Activated CD4-positive, alpha-beta T cell treated with anti-CD3 and anti-CD28 coated beads, Interleukin-2, amount 50 U/mL, for 16 hours (primary cell): ENCODE measurements around the gene RAB3GAP1.
A peak's percentile ranks its signal among the peaks of the same experiment; 100 is the strongest.
"Not testable (repeated sequence)": the region's sequence is repeated elsewhere in the genome, so short reads cannot be mapped to it uniquely, and the experiment has no call there.

Experiments
- DNase-seq: peaks from one replicate; pipeline ENCODE4 v3.0.0-alpha.2; 2020

RAB3GAP1 gene

GRCh38 chr2:135052042-135052876, at the start of gene RAB3GAP1:
RAB3GAP1 (plus strand) TSS chr2:135052292; CDS start chr2:135052308, 16 bp downstream.
- DNase-seq, result peak; percentile 96

- no peak for DNase-seq
Observed at GRCh38 chr2:135002836-135003235, 49.3 kb upstream of the RAB3GAP1 start.

- peak; percentile 73 for DNase-seq
Observed at GRCh38 chr2:135004005-135004746, 47.9 kb upstream of the RAB3GAP1 start.

- no peak for DNase-seq
Observed at GRCh38 chr2:135005753-135006152, 46.3 kb upstream of the RAB3GAP1 start.

GRCh38 chr2:135009339-135009738, 42.8 kb upstream of the RAB3GAP1 start:
- no peak for DNase-seq

- peak; percentile 32 for DNase-seq
Observed at GRCh38 chr2:135010200-135010942, 41.7 kb upstream of the RAB3GAP1 start.

- no peak for DNase-seq
Observed at GRCh38 chr2:135011633-135012032, 40.5 kb upstream of the RAB3GAP1 start.

GRCh38 chr2:135021618-135022017, 30.5 kb upstream of the RAB3GAP1 start:
- no peak for DNase-seq

- no peak for DNase-seq
Observed at GRCh38 chr2:135022952-135023880, 28.9 kb upstream of the RAB3GAP1 start.

- DNase-seq, result no peak
Observed at GRCh38 chr2:135023886-135024485, 28.1 kb upstream of the RAB3GAP1 start.

- no peak for DNase-seq
Observed at GRCh38 chr2:135029481-135030134, 22.5 kb upstream of the RAB3GAP1 start.

GRCh38 chr2:135030826-135031225, 21.3 kb upstream of the RAB3GAP1 start:
- no peak for DNase-seq

- DNase-seq, result not testable (repeated sequence)
Observed at GRCh38 chr2:135033216-135033615, 18.9 kb upstream of the RAB3GAP1 start.

- no peak for DNase-seq
Observed at GRCh38 chr2:135037831-135038230, 14.3 kb upstream of the RAB3GAP1 start.

- peak; percentile 15 for DNase-seq
Observed at GRCh38 chr2:135043345-135043744, 8.7 kb upstream of the RAB3GAP1 start.

GRCh38 chr2:135047300-135047699, 4.8 kb upstream of the RAB3GAP1 start, which contains the start of gene MAP3K19:
MAP3K19 (minus strand) TSS chr2:135047447; CDS start chr2:135024647, 22,800 bp downstream.
- no peak for DNase-seq

- no peak for DNase-seq
Observed at GRCh38 chr2:135048122-135048521, 4.0 kb upstream of the RAB3GAP1 start.

GRCh38 chr2:135050132-135050531, 2.0 kb upstream of the RAB3GAP1 start:
- no peak for DNase-seq

- no peak for DNase-seq
Observed at GRCh38 chr2:135050684-135051083, 1.4 kb upstream of the RAB3GAP1 start.

- peak; percentile 80 for DNase-seq
Observed at GRCh38 chr2:135052997-135053474, 944 bp downstream of the RAB3GAP1 start.
